Measurements from ENCODE around the gene HMGXB3. TPM values are rescaled to one million over a fixed set of nuclear protein-coding genes. Genes with fewer than 3 reads are reported as not detected.

Gene HMGXB3
- total RNA-seq, 2 experiments from 2014 or later: 35.1 to 44.0 TPM

DNA sequence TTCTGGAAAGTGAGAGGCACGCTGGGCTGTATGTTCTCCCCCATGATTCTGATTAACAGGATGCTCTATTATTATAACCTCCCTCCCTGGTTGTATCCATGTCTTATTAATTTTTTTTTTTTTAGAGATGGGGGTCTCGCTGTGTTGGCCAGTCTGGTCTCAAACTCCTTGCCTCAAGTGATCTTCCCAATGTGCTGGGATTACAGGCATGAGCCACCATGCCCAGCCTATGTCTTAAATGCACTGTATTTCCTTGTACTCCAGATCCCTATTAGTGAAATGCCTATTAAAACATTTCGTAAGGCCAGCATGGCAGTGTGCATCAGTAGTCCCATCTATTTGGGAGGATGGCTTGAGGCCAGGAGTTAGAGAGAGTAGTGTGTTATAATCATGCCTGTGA is 7.1 kb upstream of the HMGXB3 start:
- no TSS peak for BruUV-seq (replicated peaks)

DNA sequence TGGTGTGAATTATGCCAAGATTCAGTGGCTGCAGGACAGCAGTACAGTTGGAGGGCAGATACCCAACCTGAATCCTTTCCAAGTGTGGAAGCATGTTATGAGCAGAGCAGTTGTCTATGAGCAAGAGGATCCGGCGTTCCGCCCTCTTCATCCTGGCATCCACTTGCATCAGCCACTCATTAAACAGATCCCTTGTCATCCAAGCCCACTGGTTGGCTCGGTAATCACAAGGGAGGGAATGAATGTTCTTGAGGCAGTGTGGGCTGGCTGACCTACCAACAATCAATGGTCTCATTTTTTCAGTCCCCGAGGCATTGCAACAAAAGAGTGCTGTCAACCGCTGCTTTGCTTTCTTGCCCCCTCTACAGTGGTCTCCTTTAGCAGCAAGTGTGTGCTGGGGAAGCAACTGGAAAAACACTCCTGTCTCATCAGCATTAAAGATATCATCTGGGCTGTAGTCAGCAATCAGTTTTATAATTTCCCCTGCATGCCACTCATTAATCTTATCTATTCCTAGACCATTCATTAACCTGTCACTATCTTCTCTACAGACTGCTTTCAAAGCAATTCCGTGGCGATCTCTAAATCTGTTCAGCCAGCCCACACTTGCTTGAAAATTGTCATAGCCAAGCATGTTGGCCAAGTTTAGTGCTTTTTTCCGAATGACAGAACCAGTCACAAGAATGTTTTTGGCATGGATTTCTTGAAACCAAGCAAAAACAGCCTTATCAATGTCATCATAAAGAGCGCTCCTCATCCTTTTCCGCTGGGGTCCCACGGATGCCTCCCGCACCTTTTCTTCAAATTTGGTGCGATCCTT is 4.9 kb upstream of the HMGXB3 start:
- intact Hi-C loops (cut with micrococcal nuclease; ENCODE audit: unreplicated experiment): no loop called here
- BruUV-seq (replicated peaks): no TSS peak
- Histone ChIP-seq H3K79me2 (ENCODE audit: insufficient read depth, low read depth, low read length) (no peaks in the 10 kb centered on the region), H3K27ac (ENCODE audit: low read depth, low read length, poor library complexity, severe bottlenecking) (no peak overlapping the region), H4K20me1 (ENCODE audit: insufficient read depth, low read length) (no peaks in the 10 kb centered on the region), H2AFZ (ENCODE audit: low read length) (no peak overlapping the region), H3K4me3 (ENCODE audit: low read depth, low read length, poor library complexity, severe bottlenecking) (no peak overlapping the region), H3K4me2 (ENCODE audit: low read length) (no peak overlapping the region), H3K36me3 (ENCODE audit: insufficient read depth, low read length) (no peaks in the 10 kb centered on the region), H3K9me3 (ENCODE audit: low read length) (no peaks in the 10 kb centered on the region), H3K9me2 (ENCODE audit: insufficient read depth, low read length) (no peaks in the 10 kb centered on the region), H3K4me1 (ENCODE audit: insufficient read depth, low read length, poor library complexity, severe bottlenecking) (peaks cover 14% of the 10 kb centered on the region)
- TF ChIP-seq, protein P1, sequence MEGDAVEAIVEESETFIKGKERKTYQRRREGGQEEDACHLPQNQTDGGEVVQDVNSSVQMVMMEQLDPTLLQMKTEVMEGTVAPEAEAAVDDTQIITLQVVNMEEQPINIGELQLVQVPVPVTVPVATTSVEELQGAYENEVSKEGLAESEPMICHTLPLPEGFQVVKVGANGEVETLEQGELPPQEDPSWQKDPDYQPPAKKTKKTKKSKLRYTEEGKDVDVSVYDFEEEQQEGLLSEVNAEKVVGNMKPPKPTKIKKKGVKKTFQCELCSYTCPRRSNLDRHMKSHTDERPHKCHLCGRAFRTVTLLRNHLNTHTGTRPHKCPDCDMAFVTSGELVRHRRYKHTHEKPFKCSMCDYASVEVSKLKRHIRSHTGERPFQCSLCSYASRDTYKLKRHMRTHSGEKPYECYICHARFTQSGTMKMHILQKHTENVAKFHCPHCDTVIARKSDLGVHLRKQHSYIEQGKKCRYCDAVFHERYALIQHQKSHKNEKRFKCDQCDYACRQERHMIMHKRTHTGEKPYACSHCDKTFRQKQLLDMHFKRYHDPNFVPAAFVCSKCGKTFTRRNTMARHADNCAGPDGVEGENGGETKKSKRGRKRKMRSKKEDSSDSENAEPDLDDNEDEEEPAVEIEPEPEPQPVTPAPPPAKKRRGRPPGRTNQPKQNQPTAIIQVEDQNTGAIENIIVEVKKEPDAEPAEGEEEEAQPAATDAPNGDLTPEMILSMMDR (conservative IDR thresholded peaks at IDR 0.05; ENCODE audit: low read length): no peak
- TF ChIP-seq EZH2phosphoT487 (IDR thresholded peaks at IDR 0.05; ENCODE audit: borderline replicate concordance, low read depth, low read length): no peak
- ChIA-PET CTCF (ENCODE audit: unreplicated experiment) (no interaction called here), POLR2A (no interaction called here)
- DNase-seq (ENCODE audit: low spot score): no peak

More for the DNA sequence above, 7.1 kb upstream of the HMGXB3 start:
- intact Hi-C loops (cut with micrococcal nuclease; ENCODE audit: unreplicated experiment): loop anchor here (5.0 kb wide), 1 partner anchor 141 kb away; no protein-coding TSS in a partner anchor
- H3K4me1 ChIP-seq (ENCODE audit: insufficient read depth, low read length, poor library complexity, severe bottlenecking): no peaks in the 10 kb centered on the region
- no peaks in the 10 kb centered on the region for H3K9me2 ChIP-seq (ENCODE audit: insufficient read depth, low read length)
- H3K27ac ChIP-seq (ENCODE audit: low read depth, low read length, poor library complexity, severe bottlenecking): no peak overlapping the region
- no peaks in the 10 kb centered on the region for H3K36me3 ChIP-seq (ENCODE audit: insufficient read depth, low read length)
- no peaks in the 10 kb centered on the region for H3K79me2 ChIP-seq (ENCODE audit: insufficient read depth, low read depth, low read length)
- no peak overlapping the region for H3K4me3 ChIP-seq (ENCODE audit: low read depth, low read length, poor library complexity, severe bottlenecking)
- H2AFZ ChIP-seq (ENCODE audit: low read length): no peak overlapping the region
- CTCF ChIA-PET (ENCODE audit: unreplicated experiment): no interaction called here
- H3K9me3 ChIP-seq (ENCODE audit: low read length): no peaks in the 10 kb centered on the region
- H4K20me1 ChIP-seq (ENCODE audit: insufficient read depth, low read length): no peaks in the 10 kb centered on the region
- POLR2A ChIA-PET: interaction anchor here (0.7 to 1.4 kb wide), 5 partner anchors 10 to 1256 kb away, joined by 3 read pairs; no protein-coding TSS in a partner anchor
- H3K4me2 ChIP-seq (ENCODE audit: low read length): no peak overlapping the region
- DNase-seq (ENCODE audit: low spot score): no peak
- TF ChIP-seq EZH2phosphoT487 (IDR thresholded peaks at IDR 0.05; ENCODE audit: borderline replicate concordance, low read depth, low read length): no peak
- TF ChIP-seq, protein P1 (conservative IDR thresholded peaks at IDR 0.05; ENCODE audit: low read length): no peak
